Heart left ventricle (tissue), 13 donors: ENCODE results near the gene GRIN1.

Experiments used
- POLR2A ChIP-seq, 2 donors: fragments of 450-650 bp; IDR thresholded peaks; one replicate each; pipeline ENCODE4 v1.6.1; 2017; ENCODE audit warnings: antibody characterized with exemption in 2 of 2, mild to moderate bottlenecking in 2 of 2, moderate library complexity in 2 of 2
- TF ChIP-seq, protein P1 (sequence below), 12 donors: fragments of 200-600 bp; sonication (generic) in 4 of 12; IDR thresholded peaks; one replicate each; pipeline versions ENCODE4 v1.5.0 to v1.8.0; 2018 to 2022; ENCODE audit warnings: antibody characterized with exemption in 12 of 12, mild to moderate bottlenecking in 5 of 12
- donor health status: ischemic (EF 13 %, LVEDD 7.1; RV severe dilation, severe dysfunction).
- donor health status: DM: no; HTN: yes; CAD: no.
- donor health status: DM: no; HTN: no; CAD: no.
- donor health status: ischemic (EF 25% LVEDD 6.9; RV normal size, moderate dysfunction).
- donor health status: ischemic (EF 25% LVEDD 5.7; RV mildly dilated, moderate dysfunction).
- donor health status: ischemic (EF 35%, LVEDD 5.7; RV mildly dilated, moderate dysfunction).
- donor health status: nonischemic (EF 11% LVEDD 7.7; RV severe dilation, severe dysfunction).
- donor health status: DM: yes; HTN: yes; CAD: no.
- donor health status: PGD.
- donor health status: ischemic (EF 29% LVEDD 5.4; RV normal size, mild dysfunction).
- donor health status: nonischemic (EF 23%, LVEDD 6.1; RV moderate dilation, normal function).

DNA sequence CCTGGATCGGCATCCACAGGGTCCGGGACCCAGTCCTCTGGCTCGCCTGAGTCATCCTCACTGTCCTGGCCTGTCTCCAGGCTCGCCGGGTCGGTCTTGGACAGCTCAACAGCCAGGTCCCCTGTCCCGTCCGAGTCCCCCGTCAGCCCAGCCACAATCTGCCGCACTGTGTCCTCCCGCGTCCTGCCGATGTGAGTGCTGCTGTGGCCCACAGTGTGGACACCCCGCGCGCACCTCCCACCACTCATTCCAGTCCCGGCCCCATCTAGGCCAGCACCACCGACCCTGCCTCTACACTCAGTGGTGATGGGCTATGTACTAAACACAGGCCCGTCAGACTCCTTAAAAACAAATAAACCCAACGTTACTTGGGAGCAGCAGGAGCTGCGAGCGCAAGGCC lies 42.7 kb downstream of the GRIN1 start:
- TF ChIP-seq, protein P1, sequence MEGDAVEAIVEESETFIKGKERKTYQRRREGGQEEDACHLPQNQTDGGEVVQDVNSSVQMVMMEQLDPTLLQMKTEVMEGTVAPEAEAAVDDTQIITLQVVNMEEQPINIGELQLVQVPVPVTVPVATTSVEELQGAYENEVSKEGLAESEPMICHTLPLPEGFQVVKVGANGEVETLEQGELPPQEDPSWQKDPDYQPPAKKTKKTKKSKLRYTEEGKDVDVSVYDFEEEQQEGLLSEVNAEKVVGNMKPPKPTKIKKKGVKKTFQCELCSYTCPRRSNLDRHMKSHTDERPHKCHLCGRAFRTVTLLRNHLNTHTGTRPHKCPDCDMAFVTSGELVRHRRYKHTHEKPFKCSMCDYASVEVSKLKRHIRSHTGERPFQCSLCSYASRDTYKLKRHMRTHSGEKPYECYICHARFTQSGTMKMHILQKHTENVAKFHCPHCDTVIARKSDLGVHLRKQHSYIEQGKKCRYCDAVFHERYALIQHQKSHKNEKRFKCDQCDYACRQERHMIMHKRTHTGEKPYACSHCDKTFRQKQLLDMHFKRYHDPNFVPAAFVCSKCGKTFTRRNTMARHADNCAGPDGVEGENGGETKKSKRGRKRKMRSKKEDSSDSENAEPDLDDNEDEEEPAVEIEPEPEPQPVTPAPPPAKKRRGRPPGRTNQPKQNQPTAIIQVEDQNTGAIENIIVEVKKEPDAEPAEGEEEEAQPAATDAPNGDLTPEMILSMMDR (IDR thresholded peaks at IDR 0.05): no peak
- TF ChIP-seq POLR2A (IDR thresholded peaks at IDR 0.05): no peak
